PC-9 (cell line): ENCODE data around the gene GDPD4. TPM values are rescaled to one million over a fixed set of nuclear protein-coding genes. Genes with fewer than 3 reads are reported as not detected.

Experiments used
- BruUV-seq: library from RNA; stranded (reverse); fragments of 400-500 nt; replicated peaks from 2 replicates; lab custom pipeline; 2021; lab: Mats Ljungman, UMichigan
- CTCF ChIA-PET: fragments of 300-600 bp; sonication (Branson Sonifier 250); formaldehyde crosslinking; loops from one replicate; lab custom pipeline; 2022; ENCODE audit warnings: antibody characterized with exemption; lab: Charles Lee
- POLR2A ChIA-PET: fragments of 300-600 bp; sonication (Branson Sonifier 250); formaldehyde crosslinking; loops from one replicate; lab custom pipeline; 2022; ENCODE audit warnings: antibody characterized with exemption; ENCODE audit not compliant: unreplicated experiment; lab: Charles Lee
- DNase-seq, 2 experiments: peaks; one replicate each; pipeline versions ENCODE4 v3.0.0 to v3.0.0-alpha.2; 2015 to 2022; ENCODE audit warnings: mixed read lengths in 1 of 2
- H2AFZ ChIP-seq: fragments of 200-600 bp; sonication (generic); 2 replicates; pipeline ENCODE4 v1.8.1; 2017; ENCODE audit warnings: antibody characterized with exemption
- H3F3A ChIP-seq: fragments of 200-600 bp; sonication (generic); 2 replicates; pipeline ENCODE4 v1.8.1; 2017; ENCODE audit warnings: antibody characterized with exemption, mild to moderate bottlenecking, low read depth; ENCODE audit not compliant: insufficient read depth
- H3K27ac ChIP-seq: fragments of 200-600 bp; sonication (generic); 2 replicates; pipeline ENCODE4 v1.6.1; 2016; ENCODE audit warnings: mixed run types
- H3K27me3 ChIP-seq: fragments of 200-600 bp; sonication (generic); 2 replicates; pipeline ENCODE4 v1.6.1; 2016; ENCODE audit warnings: low read depth, mixed run types; ENCODE audit not compliant: insufficient read depth
- H3K36me3 ChIP-seq: fragments of 200-600 bp; sonication (generic); 2 replicates; pipeline ENCODE4 v1.6.1; 2016; ENCODE audit warnings: low read depth, mixed run types
- H3K4me1 ChIP-seq: fragments of 200-600 bp; sonication (generic); replicated peaks from 2 replicates; pipeline ENCODE4 v1.6.1; 2016; ENCODE audit warnings: mixed run types; ENCODE audit not compliant: insufficient read depth
- H3K4me2 ChIP-seq: fragments of 200-600 bp; sonication (generic); 2 replicates; pipeline ENCODE4 v1.6.1; 2017; ENCODE audit warnings: mixed run types
- H3K4me3 ChIP-seq: fragments of 200-600 bp; sonication (generic); 2 replicates; pipeline ENCODE4 v1.6.1; 2016; ENCODE audit warnings: mixed run types
- H3K79me2 ChIP-seq: fragments of 200-600 bp; sonication (generic); 2 replicates; pipeline ENCODE4 v1.6.1; 2017; ENCODE audit warnings: low read depth, mixed run types
- H3K9me2 ChIP-seq: fragments of 200-600 bp; sonication (generic); 2 replicates; pipeline ENCODE4 v1.8.1; 2017; ENCODE audit warnings: mild to moderate bottlenecking; ENCODE audit not compliant: insufficient read depth
- H3K9me3 ChIP-seq: fragments of 200-600 bp; sonication (generic); 2 replicates; pipeline ENCODE4 v1.8.1; 2016; ENCODE audit warnings: low read depth; ENCODE audit not compliant: insufficient read depth
- H4K20me1 ChIP-seq: fragments of 200-600 bp; sonication (generic); 2 replicates; pipeline ENCODE4 v1.8.1; 2017; ENCODE audit not compliant: insufficient read depth
- EZH2 ChIP-seq: fragments of 200-600 bp; sonication (generic); IDR thresholded peaks from 2 replicates; pipeline ENCODE4 v1.8.0; 2017; ENCODE audit warnings: antibody characterized with exemption, low read depth
- intact Hi-C: fragments of 100-400 bp; cut with micrococcal nuclease; formaldehyde crosslinking; loops from one replicate; pipeline ENCODE4 v1.10.0; 2022; ENCODE audit not compliant: unreplicated experiment
- total RNA-seq: library from RNA; stranded (reverse); gene quantifications from 2 replicates; pipeline ENCODE4 v1.2.3, GENCODE V29; 2021
- TF ChIP-seq, protein P1 (sequence below): fragments of 200-600 bp; sonication (generic); conservative IDR thresholded peaks from 2 replicates; pipeline ENCODE4 v1.6.1; 2017; ENCODE audit warnings: mixed run types, antibody characterized with exemption, mild to moderate bottlenecking, moderate library complexity

The GDPD4 gene
- total RNA-seq, 1 experiment from 2014 or later = not detected

- Histone ChIP-seq H3K9me2 (no peaks in the 10 kb centered on the region), H3K36me3 (no peaks in the 10 kb centered on the region), H3K4me2 (no peak overlapping the region), H3K27ac (no peak overlapping the region), H3K27me3 (peaks cover 22% of the 10 kb centered on the region; the same call in 1 of the 2 replicates), H3K79me2 (no peaks in the 10 kb centered on the region), H3K4me1 (no peaks in the 10 kb centered on the region), H2AFZ (no peak overlapping the region), H3K4me3 (no peak overlapping the region), H3K9me3 (no peaks in the 10 kb centered on the region), H3F3A (no peaks in the 10 kb centered on the region), H4K20me1 (no peaks in the 10 kb centered on the region)
- intact Hi-C loops = no loop called here
- ChIA-PET POLR2A (no interaction called here), CTCF (no interaction called here)
- no peak for DNase-seq
- no peak for TF ChIP-seq EZH2
- TF ChIP-seq, protein P1, sequence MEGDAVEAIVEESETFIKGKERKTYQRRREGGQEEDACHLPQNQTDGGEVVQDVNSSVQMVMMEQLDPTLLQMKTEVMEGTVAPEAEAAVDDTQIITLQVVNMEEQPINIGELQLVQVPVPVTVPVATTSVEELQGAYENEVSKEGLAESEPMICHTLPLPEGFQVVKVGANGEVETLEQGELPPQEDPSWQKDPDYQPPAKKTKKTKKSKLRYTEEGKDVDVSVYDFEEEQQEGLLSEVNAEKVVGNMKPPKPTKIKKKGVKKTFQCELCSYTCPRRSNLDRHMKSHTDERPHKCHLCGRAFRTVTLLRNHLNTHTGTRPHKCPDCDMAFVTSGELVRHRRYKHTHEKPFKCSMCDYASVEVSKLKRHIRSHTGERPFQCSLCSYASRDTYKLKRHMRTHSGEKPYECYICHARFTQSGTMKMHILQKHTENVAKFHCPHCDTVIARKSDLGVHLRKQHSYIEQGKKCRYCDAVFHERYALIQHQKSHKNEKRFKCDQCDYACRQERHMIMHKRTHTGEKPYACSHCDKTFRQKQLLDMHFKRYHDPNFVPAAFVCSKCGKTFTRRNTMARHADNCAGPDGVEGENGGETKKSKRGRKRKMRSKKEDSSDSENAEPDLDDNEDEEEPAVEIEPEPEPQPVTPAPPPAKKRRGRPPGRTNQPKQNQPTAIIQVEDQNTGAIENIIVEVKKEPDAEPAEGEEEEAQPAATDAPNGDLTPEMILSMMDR = no peak
- no TSS peak for BruUV-seq
Measured at GRCh38 chr11:77215106-77215505, 86.4 kb downstream of the GDPD4 start.

- intact Hi-C loops = no loop called here
- no peak overlapping the region for H3K4me3 ChIP-seq
- H3K4me1 ChIP-seq = no peaks in the 10 kb centered on the region
- no peaks in the 10 kb centered on the region for H3K79me2 ChIP-seq
- peaks cover 21% of the 10 kb centered on the region; the same call in 1 of the 2 replicates for H3K27me3 ChIP-seq
- no peak overlapping the region for H2AFZ ChIP-seq
- TF ChIP-seq, protein P1 = no peak
- TF ChIP-seq EZH2 = no peak
- H3K4me2 ChIP-seq = no peak overlapping the region
- ChIA-PET CTCF (no interaction called here), POLR2A (no interaction called here)
- H3K27ac ChIP-seq = no peak overlapping the region
- no peaks in the 10 kb centered on the region for H3K9me3 ChIP-seq
- no peaks in the 10 kb centered on the region for H3K36me3 ChIP-seq
- H4K20me1 ChIP-seq = no peaks in the 10 kb centered on the region
- DNase-seq = no peak
- no TSS peak for BruUV-seq
- H3K9me2 ChIP-seq = no peaks in the 10 kb centered on the region
- no peaks in the 10 kb centered on the region for H3F3A ChIP-seq
Measured at GRCh38 chr11:77214557-77214956, 86.9 kb downstream of the GDPD4 start.

GRCh38 chr11:77213589-77214428, 87.7 kb downstream of the GDPD4 start:
- BruUV-seq = no TSS peak
- Histone ChIP-seq H3K36me3 (no peaks in the 10 kb centered on the region), H3F3A (no peaks in the 10 kb centered on the region), H3K27me3 (peaks cover 21% of the 10 kb centered on the region; the same call in 1 of the 2 replicates), H3K27ac (no peak overlapping the region), H3K9me3 (no peaks in the 10 kb centered on the region), H3K79me2 (no peaks in the 10 kb centered on the region), H3K9me2 (no peaks in the 10 kb centered on the region), H4K20me1 (no peaks in the 10 kb centered on the region), H2AFZ (no peak overlapping the region), H3K4me1 (no peaks in the 10 kb centered on the region), H3K4me2 (no peak overlapping the region), H3K4me3 (no peak overlapping the region)
- intact Hi-C loops = no loop called here
- CTCF ChIA-PET = no interaction called here
- DNase-seq = no peak
- POLR2A ChIA-PET = no interaction called here
- TF ChIP-seq, protein P1 = no peak
- TF ChIP-seq EZH2 = no peak
